Ammon's horn (tissue), 1 donor: ENCODE results near the gene GNG11.
"Not testable (repeated sequence)": the region's sequence is repeated elsewhere in the genome, so short reads cannot be mapped to it uniquely, and the experiment has no call there.

Source experiments
- DNase-seq: peaks from one replicate; pipeline ENCODE4 v3.0.0-alpha.2; 2016; ENCODE audit warnings: low spot score

GNG11 gene

GRCh38 chr7:93921607-93922566 is at the start of gene GNG11:
GNG11 (plus strand) TSS chr7:93921735; CDS start chr7:93922138, 403 bp downstream.
- peak; percentile 66 for DNase-seq

- DNase-seq = no peak
These were observed 47.4 kb upstream of the GNG11 start for GRCh38 chr7:93873998-93874574.

- no peak for DNase-seq
These were observed 43.8 kb upstream of the GNG11 start for GRCh38 chr7:93877742-93878141.

GRCh38 chr7:93879356-93879755 is 42.2 kb upstream of the GNG11 start:
- DNase-seq = no peak

- DNase-seq = no peak
These were observed 39.1 kb upstream of the GNG11 start for GRCh38 chr7:93882468-93882867.

- DNase-seq = no peak
These were observed 38.2 kb upstream of the GNG11 start for GRCh38 chr7:93883078-93883916.

GRCh38 chr7:93883917-93884345 is 37.6 kb upstream of the GNG11 start:
- DNase-seq = no peak

GRCh38 chr7:93884541-93884940 is 37.0 kb upstream of the GNG11 start:
- no peak for DNase-seq

- DNase-seq = no peak
These were observed 32.3 kb upstream of the GNG11 start for GRCh38 chr7:93889261-93889660.

GRCh38 chr7:93890041-93890463 is 31.5 kb upstream of the GNG11 start:
- no peak for DNase-seq

- DNase-seq = no peak
These were observed 31.0 kb upstream of the GNG11 start, which contains the start of gene TFPI2 for GRCh38 chr7:93890464-93891068. TFPI2 (minus strand) TSS chr7:93890753; CDS start chr7:93890678, 75 bp downstream.

- DNase-seq = no peak
These were observed 27.1 kb upstream of the GNG11 start for GRCh38 chr7:93894426-93894825.

- no peak for DNase-seq
These were observed 26.4 kb upstream of the GNG11 start for GRCh38 chr7:93894966-93895640.

GRCh38 chr7:93895859-93896600 is 25.5 kb upstream of the GNG11 start:
- no peak for DNase-seq

- DNase-seq = no peak
These were observed 23.9 kb upstream of the GNG11 start for GRCh38 chr7:93897680-93898079.

- DNase-seq = peak; percentile 7
These were observed 18.6 kb upstream of the GNG11 start for GRCh38 chr7:93902777-93903423.

- DNase-seq = no peak
These were observed 15.3 kb upstream of the GNG11 start, which contains the start of gene GNGT1 for GRCh38 chr7:93906267-93906666. GNGT1 (plus strand) TSS chr7:93906567; CDS start chr7:93906747, 180 bp downstream.

GRCh38 chr7:93910076-93910994 is 11.2 kb upstream of the GNG11 start:
- DNase-seq = no peak

- DNase-seq = not testable (repeated sequence)
These were observed 10.3 kb upstream of the GNG11 start for GRCh38 chr7:93911242-93911641.
